Kidney tubule cell (primary cell): Measurements from ENCODE around the gene CCDC38.

ENCODE experiments used
- DNase-seq: peaks from one replicate; pipeline ENCODE4 v3.0.0-alpha.2; 2018; ENCODE audit warnings: low spot score

Gene CCDC38

DNA sequence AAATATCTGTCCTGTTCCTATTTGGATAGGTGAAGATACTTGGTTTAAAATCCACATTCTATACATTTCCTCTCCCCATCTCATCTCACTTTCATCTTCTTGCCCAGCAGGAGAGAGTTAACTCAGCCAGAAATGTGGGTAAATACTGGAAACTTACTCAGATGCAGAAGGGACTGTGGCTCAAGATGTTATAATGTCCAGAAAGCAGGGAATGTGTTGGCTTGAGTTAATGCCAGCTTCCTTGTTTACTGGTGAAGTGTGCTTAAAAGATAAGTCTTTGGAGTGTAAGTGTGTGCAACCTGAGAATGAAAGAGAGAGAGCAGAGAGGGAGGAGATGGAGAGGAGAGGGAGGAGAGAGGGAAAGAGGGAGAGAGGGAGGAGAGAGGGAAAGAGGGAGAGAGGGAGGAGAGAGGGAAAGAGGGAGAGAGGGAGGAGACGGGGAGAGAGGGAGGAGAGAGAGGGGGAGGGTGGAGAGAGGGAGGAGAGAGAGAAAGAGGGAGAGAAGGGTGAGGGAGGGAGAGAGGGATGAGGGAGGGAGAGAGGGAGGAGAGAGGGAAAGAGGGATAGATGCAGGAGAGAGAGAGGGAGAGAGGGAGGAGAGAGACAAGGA lies 105.7 kb downstream of the CCDC38 start:
- DNase-seq = peak; percentile 30

DNA sequence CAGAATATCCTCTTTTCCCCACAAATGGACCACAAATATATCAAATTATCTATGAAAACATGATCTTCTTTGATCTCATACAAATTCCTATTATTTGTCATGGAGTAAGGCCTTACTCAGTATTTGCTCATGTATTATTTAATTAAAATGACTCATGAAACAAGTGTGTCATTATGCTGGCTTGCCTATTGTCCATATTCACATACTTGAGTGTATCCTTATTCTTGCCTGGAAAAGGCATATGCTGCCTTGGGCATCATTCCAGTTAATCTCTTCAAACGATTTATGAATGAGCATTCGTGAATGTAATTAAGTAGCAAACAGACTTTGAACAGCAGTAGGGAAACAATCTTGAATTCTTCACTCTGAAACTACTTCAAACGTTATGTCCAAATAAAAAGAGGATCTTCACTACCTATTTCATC lies 106.2 kb downstream of the CCDC38 start:
- peak; percentile 61 for DNase-seq

DNA sequence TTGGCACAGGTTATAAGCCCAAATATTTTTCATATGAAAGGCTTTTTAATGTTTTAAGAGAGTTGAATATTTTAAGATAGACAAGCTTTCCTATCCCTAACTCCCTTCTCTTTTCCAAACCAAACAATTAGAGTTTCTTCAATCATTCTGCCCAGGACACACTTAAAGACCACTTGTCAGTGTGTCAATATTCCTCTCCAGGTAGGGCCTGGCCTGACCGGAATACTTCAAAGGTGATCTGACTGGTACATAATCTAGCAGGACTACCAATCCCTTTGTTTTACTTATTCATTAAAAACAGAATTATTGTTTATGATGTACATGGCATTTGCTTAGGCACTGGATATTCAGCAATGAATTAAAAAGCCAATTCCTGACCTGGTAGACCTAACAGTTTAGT lies 107.8 kb downstream of the CCDC38 start:
- DNase-seq = no peak

DNA sequence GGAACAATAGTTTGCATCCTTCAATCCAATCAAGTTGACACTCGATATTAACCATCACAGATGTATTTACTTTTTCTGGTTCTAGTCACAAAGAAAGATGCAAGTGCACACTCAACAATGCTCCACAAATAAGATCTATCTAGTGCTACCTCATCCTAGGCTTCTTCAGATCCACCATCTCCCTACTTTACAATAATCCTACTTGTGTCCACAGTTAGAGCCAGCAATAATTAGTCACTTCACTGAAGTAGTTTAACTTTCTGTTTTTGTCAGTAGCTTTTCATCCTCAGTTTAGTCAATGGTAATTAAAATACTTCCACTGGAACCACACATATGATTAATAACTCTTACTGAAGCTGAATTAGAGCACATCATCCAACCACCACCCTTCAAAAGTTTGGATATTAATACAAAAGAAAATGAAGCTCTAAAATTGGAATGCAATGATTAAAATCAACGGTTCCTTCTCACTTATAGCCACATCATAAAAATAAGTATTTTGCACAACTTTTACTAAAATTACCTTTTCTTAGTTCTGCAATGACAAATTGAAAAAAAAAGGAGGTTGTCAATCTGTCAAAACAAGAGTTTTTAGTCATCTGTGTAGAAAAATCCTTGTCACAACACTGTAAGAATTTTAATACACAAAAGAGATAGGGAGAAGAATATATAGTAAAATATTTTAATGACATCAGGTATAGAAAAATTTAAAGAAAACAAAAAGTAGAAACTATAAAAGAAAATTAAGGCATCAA lies 111.9 kb downstream of the CCDC38 start:
- DNase-seq = no peak

DNA sequence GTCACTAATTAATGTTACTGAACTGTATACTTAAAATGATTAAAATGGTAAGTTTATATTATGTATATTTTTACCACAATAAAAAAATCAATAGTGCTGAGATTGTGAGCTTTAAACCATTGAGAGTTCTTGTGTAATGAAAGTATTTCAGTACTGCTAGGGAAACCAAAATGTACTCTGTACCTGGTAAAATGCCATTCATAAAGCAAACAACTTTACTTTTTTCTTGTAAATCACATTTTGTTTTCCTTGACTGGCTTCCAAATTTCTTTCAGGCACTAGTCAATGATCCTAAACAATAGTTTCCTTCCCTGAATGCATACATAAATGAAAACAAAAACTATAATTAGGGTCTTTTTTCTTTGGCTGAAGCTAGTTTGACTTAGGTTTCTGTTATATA lies 113.0 kb downstream of the CCDC38 start:
- DNase-seq = no peak

DNA sequence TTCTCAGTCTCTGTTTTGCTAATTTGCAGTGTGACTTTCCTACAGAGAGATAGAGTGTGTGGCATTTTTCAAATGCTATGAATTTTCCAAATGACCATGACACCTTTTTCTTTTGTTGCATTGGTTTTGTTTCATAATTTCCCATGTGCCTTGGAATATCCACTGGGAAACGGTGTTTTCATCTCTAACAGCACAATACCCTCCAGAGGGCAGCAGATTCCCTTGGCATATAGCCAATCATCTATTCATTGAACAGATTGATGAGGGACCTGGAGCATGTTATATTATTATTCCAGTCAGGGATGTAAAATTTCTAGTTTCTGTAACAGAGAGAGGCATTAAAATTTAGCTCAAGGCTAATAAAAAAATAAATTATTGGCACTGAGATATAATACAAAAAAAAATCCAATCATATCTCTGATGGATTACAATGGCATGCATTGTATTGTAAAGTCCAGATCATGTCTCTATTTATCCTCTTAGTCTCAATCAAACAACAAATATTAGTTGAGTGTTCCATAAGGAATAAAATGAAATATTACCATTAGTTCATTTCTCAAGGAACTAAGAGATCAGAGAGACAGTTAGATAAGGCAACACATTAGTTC lies 122.2 kb downstream of the CCDC38 start:
- DNase-seq = peak; percentile 65
